GM19463 (cell line): ENCODE results near the gene MRPL39.

Source experiments
- ATAC-seq: cut with Tn5 transposase; IDR thresholded peaks from one replicate; pipeline ENCODE4 v1.9.1; 2021; ENCODE audit warnings: mild to moderate bottlenecking, moderate library complexity; ENCODE audit not compliant: unreplicated experiment

Gene MRPL39

DNA sequence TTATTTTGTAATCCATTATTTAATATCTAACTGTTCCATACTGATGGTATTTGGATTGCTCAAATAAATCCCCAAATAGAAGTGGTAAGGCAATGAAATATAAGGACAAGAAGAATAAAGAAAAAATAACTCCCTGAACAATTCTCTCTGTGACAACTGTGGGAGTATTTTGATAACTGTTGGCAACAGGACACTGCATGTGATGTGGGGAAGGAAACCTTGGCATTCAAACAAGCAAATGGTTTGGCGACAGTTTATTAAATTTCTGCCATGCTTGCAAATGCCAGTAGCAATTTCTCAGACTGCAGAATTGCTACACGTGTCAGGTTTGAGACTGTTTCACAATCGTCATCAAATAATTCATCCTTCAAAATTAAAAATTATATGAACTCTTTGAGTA, 8.6 kb upstream of the MRPL39 start:
- ATAC-seq, result no peak

DNA sequence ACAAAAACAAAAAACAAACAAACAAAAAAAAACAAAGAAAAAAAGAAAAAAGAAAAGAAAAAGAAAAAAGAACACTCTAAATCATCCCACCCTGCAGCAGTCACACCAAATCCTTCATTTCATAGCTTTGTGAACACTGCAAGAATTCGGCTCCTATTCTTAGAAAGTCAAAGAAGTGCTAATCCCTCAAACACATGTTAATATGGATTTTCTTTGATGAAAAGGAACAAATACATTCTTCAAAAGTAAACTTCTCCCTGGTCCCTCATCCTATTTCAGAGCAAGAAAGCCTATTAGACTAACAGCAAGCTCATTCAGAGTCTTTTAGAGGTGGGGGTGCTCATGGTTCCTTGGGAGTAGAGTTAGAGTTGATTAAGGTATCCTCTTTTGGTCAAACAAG, 7.2 kb upstream of the MRPL39 start:
- ATAC-seq, result no peak

DNA sequence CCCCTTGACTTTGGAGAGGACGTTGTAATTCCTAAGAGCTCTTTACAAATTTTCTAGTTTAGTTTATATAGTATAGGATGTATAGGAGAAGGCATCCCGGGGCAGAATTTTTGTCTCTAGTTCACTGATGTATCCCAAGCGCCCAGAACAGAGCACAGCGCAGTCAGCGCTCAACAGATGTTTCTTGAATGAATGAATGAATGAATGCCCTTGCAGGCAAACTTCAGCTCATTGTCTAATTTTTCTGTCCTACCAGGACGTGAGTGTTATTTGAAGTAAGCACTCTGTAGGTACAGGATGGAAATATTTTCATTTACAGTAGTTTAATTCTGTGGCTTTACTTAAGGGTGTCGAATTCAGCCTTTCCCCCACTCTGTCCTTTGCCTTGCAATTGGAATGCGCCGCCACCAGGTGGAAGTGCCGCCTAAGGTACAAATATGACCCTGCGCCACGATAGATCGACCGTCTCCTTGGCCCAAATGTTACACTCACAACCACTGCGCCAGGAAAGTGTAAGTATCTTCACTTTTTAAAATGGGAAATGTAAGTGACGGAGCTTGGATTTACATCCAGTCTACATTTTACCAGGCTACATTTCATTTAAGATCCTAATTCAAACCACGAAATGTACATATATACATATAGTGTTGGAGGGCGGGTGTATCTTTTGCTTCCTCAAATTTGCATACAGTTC, 910 bp upstream of the MRPL39 start:
- ATAC-seq, result peak; percentile 72

DNA sequence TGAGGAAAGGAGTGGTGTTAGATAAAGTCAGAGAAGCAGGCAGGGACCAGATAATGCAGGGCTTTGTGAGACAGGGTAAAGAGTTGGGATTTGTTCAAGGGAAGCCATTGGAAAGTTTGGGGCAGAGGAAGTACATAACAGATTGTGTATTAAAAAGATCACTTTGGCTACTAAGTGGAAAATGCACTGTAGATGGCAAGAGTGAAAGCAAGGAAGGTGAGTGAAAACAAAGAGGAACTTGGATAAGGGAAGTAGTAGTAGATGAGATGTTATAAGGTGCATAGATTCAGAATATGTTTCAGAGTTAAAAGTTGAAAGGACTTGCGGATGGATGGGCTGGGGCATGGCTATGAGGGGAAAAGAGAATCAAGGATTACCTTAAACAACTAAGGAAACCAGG, 17.4 kb downstream of the MRPL39 start:
- ATAC-seq, result no peak

DNA sequence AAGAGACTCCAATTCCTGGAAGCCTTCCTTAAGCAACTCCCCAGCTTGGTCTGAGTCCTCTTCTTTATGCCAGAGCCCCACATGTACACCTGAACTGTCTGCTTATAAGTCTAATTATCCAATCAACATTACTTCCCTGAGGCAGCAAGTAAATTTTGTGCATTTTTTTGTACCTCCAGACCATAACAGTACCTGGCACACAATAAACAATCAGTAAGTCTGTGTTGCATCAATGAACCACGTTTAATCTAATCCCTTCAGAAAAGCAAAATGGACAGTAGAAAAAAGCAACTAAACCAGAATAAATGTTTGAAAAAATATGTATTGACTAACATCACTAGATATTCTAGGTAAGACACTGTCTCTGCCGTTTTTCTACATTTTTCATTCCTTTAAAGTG, 20.5 kb downstream of the MRPL39 start:
- ATAC-seq, result no peak

DNA sequence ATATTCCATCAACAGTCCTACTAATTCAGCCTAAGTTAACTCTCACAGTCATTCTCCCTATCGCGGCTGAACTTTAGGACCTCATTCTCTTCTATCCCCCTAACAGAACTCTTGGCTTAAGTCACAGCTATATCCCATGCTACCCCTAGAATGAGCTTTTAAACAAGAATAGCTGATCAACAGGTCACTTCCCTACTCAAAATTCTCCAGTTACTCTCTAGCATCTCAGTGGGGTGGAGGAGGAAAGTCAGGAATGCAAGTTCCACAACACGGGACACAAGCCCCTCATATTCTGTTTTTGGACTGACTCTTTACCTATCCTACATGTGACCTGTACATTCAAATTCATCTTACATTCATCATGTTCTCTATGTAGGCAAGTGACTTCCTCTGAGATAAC, 21.0 kb downstream of the MRPL39 start:
- no peak for ATAC-seq

DNA sequence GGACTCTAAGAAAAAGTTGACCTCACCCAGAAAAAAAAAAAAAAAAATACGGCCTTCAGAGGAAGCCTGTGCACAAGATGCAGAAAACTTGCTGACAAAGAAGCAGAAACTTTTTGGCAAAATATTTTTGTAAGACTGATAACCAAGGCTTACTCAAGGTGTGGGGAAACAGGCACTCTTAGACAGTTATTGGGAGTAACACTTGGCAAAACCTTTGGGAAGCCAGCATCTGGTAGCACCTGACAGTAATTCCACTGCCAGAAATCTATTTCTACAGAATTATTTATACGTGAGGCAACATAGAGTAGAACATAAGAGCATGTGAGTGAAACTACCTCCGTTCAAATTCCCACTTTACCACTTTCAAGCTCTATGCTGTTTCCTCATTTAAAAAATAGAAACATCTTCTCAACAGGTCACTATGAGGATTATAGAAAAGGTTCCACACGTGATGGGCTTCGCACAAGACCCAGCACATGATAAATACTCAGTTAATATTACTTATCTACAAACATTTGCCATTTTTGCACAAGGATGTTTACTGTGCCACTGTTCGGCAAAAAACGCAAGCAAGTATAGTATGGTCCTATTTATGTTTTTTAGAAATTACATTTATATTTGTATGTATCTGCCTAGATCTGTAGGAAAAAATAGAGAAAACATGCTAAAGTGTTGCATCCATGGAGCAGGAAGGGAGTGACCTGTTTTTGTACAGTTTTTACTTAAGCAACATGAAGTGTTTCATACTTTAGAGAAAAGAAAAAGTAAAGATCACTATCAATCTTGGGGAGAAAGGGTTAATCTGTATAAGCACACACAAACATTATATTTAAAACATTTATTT, 22.2 kb downstream of the MRPL39 start:
- ATAC-seq, result no peak

DNA sequence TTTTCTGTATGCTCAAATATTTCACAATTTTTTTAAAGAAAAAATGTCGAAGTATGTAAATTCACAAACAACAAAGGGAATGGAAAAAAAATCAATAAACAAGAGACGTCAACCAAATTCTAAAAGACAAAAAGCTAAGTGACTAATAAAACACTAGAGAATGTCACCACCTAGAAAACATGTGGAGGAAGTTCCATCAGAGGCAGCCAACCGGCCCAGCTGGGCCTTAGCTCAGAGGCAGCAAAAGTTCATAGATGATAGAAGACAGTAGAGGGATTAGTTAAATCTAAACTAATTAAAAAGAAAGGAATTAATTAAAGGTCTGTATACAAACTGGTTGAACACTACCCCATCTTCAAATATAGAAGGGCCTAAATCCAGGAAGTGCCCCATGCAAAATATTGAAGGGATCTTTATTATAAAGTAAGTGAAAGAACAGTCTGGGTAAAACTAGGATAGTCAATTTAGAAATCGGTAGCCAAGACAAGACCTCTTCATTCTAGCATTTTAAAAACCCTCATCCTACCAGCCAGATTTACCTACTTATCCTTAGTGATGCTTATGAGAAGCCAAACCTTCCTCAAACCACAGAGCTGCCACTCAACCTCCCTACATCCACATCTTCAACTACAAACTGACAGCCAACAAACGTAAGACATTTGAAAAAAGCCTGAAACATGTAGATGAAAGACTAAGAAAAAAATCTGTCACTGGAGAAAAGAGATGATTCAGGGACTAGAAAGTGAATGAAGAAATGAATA, 23.7 kb downstream of the MRPL39 start:
- ATAC-seq, result no peak

DNA sequence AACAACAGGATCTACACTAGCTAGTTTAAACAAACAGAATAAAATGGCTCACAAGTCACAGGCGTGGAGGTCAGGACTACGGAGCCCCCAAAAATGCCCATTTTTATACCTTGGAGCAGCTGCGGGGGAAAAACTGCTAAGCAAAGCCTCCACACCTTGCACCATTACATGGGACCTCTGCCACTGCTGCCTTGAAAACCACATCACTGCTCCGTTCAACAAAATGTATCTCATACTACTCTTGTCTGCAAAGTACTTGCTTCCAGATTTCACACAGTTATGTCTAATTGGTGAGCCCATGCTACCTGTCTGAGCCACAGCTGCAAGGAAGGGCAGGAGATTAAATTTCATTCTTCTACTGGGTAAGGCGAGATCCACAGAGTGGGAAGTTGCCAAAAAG, 24.4 kb downstream of the MRPL39 start:
- ATAC-seq, result no peak

DNA sequence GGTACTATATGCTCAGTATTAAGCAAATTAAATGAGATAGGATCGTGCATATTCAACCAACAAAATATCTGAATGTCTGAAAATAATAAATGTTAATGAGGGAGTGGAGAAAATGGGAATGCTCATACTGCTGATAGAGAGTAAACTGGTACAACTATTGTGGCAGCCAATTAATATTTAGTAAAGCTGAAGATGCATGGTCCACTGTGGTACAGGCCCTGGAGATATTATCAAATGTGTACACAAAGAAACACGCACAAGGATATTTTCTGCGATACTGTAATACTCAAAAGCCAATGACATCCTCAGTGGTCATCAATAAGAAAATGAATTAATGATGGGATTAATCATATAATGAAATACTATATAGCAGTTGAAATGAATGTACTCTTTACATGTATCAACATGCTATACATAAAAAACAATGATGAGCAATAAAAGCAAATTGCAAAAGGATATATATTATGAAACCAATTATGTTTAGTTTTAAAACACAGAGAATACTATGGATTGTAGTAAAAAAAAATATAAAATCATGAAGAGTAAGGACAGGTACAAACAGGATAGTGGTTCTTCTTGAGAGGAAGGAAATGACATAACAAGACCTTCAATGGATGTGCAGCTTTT, 25.0 kb downstream of the MRPL39 start:
- no peak for ATAC-seq

DNA sequence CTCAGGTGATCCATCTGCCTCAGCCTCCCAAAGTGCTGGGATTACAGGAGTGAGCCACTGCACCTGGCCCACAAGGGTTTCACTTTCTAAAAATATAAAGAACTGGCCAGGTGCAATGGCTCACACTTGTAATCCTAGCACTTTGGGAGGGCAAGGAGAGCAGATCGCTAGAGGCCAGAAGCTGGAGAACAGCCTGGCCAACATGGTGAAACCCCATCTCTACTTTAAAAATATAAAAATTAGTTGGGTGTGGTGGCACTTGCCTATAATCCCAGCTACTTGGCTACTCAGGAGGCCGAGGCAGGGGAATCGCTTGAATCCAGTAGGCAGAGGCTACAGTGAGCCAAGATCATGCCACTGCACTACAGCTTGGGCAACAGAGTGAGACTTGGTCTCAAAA, 25.7 kb downstream of the MRPL39 start:
- ATAC-seq, result no peak

DNA sequence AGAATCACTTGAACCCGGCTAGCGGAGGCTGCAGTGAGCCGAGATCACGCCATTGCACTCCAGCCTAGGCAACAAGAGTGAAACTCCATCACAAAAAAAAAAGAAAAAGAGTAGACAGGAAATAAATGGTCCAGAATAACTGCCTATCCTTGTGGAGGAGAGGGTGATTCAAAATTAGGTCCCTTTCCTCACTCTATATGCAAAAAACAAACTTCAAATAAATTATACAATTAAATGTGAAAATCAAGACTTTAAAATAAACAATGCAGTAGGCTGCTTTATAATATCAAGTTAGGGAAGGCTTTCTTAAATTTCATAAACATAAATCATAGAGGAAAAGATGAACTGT, 26.4 kb downstream of the MRPL39 start:
- no peak for ATAC-seq

DNA sequence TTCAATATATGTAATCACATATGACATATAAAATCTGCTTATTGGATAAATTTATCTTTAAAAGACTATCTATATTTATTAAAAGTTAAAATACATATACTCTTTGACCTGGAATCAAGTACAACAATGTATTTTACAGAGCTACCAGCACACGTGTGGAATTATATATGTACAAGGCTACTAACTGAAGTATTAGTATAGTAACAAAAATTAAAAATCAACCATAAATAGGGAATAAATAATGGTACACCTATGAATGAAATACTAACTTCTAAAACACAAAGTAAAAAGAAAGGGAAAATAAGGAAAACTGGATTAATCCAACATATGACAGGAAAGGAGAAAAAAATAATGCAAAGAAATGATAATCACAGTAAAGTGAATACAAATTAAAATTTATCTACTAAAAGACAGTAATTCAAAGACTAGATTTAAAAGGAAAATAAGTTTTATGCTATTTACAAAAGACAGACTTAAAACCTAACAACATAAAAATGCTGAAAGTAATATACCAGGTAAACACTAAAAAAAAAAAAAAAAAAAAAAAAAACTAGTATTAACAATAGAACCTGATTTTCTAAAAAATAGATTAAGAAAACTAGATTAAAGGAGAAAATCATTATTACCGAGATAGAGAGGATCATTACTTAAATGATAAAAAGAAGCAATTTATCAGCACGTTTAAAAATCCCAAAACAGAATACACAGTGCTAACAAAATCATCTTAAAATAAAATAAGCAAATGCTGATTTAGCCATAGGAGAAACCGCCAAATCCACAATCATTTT, 27.9 kb downstream of the MRPL39 start:
- no peak for ATAC-seq

DNA sequence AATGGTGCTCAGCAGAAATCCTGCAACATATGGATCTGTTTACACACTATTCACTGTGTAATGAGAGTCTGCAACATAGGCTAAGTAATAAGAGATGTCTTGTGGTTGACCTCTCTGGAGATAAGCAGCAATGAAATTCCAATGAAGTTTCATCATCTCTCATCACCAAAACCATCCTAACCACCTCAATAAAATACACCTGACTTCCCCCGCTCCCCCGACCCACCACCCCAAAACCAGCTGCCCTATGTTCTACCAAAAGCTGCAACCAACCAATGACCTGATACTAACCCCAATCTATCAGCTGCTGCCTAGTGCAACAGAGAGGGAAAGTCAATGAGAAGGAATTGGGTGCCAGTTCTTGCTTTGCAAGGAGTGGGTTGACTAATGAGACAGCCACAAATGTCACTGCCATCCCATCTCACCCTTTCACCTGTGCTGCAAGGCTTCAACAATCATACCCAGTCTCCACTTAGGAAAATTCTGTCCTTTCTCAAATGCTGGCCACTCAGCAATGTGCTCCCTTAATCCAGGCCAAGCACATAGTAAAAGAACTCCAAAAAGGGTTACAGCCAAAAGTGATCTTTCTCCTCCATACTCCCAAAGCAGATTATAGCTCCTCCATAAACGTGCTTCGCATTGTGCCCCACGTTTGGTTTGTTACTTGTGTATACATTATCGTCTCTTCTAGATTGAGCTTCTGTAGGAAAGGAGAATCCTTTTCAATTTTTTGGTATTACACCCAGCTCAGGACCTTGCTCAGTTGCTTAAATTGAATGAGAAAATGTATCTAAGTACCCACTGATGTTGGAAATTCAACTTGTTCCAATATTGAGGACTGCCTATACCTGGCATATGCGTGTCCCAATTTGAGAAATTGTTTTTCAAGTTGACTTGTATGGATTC, 29.0 kb downstream of the MRPL39 start:
- ATAC-seq, result peak; percentile 33

DNA sequence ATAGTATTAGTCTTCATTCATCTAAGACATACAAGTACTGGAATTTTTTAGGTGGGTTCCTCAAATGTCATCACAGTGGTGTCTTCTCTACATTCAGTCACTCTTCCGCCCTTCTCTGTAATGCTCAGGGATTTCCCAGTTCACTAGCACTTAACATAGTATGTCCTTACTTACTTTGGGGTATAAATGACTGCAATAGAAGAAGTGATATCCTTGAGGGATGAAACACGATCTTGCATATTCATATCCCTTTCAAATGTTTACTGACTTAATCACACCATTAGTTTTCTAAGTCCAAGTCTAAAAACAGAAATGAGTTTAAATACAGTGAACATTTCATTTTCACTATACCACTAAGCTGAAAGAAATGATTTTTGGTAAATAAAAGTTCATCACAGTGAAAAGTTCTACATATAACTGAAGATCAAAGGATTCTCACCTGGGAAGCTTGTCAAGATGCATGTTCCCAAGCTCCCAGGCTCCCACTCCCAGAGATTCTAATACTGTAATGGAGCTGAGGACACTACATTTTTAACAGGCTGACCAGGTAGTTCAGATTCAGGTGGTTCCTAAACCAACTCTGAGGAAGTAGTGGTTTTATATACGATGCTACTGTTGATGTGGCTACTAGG, 29.7 kb downstream of the MRPL39 start:
- peak; percentile 7 for ATAC-seq

DNA sequence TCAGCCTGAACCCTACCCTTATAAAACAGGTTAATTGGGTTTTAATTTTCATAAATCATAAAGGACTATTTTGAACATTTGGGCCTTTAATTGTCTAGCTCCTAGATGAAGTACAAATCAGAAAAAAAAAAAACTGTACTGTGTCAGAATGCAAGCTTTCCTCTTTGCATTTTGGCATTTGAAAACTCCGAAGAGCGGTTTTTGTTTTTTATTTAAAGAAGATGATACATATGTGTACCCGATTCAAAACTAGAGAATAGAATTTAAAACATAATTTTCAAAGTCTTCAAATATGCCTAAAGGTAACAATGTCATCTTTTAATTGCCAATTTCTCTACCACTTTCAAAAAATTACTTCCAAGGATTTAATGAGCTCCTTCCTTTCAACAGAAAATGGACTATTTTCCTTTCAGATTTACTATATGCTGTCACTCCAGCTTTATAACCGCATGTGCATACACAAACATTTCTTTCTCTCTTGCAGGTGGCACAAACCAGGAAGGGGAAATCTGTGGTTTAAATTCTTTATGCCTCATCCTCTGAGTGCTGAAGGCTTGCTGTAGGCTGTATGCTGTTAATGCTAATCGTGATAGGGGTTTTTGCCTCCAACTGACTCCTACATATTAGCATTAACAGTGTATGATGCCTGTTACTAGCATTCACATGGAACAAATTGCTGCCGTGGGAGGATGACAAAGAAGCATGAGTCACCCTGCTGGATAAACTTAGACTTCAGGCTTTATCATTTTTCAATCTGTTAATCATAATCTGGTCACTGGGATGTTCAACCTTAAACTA, 33.7 kb downstream of the MRPL39 start:
- ATAC-seq, result peak; percentile 17

DNA sequence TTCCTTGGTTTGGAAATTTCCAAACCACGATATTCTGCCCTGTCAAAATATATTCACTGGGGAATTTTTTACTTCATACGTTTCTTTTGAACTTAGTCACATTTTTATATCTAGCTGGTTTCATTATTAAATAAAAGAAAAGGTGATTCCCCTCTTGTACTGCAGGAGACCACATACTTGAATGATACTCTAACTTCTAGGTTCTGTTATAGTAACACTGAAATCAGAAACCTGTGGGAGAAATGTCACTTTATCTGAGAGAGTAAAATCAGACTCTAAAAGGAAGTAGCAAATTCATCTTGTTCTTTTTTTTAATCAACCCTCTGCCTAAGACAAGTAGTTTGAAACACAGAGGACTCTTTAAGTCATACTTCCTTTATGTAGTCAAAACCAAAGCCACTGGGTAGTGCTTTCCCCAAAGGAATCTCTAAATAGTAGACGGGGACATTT, 34.4 kb downstream of the MRPL39 start:
- peak; percentile 23 for ATAC-seq

DNA sequence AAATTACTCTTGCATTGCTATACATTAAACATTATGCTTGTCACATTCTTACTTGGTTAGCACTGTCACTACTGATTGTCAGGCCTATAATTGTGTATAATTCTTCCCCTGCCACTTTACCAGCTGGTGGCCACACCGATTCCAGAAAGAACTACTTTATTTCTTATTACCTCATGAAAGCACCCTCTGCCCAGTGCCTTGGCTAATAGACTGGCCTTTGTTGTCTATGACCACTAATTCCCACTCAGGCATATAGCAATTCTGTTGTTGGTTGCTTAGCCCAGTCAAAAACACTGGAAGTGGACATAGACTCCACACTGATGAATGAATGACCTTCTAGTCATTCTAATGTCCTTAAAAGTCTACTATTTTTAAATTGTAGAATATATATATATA, 35.6 kb downstream of the MRPL39 start:
- no peak for ATAC-seq
